ENCODE data around the gene FBXL15.

Gene FBXL15

DNA sequence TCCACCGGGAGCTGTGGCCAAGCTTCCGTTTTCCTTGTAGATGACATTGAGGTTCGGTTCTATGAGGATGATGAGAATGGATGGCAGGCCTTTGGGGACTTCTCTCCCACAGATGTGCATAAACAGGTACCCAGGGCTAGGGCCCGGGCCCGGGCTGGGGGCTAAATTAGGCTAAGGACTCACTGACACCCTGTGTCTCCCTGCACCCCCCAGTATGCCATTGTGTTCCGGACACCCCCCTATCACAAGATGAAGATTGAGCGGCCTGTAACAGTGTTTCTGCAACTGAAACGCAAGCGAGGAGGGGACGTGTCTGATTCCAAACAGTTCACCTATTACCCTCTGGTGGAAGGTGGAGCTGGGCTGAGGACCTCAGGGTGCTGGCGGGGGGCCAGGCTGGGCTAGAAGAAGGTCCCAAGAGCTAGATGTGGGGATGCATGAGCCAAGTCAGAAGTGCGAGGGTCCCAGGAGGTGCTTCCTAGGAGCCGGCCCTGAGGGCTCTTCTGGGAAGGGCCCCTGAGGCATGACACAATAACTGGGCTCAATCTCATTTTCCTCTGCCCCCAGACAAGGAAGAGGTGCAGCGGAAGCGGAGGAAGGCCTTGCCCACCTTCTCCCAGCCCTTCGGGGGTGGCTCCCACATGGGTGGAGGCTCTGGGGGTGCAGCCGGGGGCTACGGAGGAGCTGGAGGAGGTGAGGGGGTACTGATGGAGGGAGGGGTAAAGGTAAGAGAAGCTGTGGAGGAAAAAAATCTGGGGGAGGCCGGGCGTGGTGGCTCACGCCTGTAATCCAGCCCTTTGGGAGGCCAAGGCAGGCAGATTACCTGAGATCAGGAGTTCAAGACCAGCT is 22.2 kb upstream of the FBXL15 start:
- no peak for DNase-seq

DNA sequence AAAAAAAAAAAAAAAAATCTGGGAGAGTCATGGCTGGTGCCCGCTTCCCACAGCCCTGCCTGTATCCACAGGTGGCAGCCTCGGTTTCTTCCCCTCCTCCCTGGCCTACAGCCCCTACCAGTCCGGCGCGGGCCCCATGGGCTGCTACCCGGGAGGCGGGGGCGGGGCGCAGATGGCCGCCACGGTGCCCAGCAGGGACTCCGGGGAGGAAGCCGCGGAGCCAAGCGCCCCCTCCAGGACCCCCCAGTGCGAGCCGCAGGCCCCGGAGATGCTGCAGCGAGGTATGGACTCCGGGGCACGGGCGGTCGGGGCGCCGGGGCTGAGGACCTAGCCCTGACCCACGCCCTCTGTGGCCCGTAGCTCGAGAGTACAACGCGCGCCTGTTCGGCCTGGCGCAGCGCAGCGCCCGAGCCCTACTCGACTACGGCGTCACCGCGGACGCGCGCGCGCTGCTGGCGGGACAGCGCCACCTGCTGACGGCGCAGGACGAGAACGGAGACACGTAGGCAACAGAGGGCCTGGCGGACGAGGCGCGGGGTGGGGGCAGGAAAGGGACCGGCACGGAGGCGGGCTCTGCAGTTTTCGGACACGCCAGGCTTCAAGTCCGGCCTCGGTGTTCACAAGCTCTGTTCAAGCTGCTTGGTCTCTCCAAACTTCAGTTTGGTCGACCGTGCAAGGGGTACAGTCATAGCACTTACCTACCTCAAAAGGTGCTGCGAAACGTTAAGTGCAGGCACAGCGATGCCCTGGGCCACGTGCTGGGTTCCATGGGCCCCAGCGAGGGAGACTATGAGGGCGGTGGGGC is 21.2 kb upstream of the FBXL15 start:
- DNase-seq: peak; percentile 93

DNA sequence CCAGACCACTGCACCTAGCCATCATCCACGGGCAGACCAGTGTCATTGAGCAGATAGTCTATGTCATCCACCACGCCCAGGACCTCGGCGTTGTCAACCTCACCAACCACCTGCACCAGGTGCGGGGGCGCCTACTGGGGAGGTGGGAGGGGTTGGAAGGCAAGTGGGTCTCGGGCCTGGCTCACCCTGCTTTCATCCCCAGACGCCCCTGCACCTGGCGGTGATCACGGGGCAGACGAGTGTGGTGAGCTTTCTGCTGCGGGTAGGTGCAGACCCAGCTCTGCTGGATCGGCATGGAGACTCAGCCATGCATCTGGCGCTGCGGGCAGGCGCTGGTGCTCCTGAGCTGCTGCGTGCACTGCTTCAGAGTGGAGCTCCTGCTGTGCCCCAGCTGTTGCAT is 20.6 kb upstream of the FBXL15 start:
- DNase-seq: no peak

DNA sequence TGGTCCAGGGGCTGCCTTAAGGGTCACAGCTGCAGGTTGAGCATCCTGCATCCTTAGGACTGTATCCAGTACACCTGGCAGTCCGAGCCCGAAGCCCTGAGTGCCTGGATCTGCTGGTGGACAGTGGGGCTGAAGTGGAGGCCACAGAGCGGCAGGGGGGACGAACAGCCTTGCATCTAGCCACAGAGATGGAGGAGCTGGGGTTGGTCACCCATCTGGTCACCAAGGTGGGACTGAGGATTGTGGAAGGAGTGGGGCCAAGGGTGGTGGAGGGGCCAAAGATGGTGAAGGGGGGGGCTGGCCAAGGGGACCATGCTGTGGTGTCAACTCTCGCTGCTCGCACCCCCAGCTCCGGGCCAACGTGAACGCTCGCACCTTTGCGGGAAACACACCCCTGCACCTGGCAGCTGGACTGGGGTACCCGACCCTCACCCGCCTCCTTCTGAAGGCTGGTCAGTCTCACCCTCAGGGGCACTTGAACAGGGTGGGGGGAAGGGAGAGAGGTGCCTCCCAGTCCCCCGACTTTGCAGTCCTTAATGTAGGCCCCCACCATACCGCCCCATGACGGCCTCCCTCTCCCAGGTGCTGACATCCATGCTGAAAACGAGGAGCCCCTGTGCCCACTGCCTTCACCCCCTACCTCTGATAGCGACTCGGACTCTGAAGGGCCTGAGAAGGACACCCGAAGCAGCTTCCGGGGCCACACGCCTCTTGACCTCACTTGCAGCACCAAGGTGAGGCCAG is 19.9 kb upstream of the FBXL15 start:
- DNase-seq: no peak

DNA sequence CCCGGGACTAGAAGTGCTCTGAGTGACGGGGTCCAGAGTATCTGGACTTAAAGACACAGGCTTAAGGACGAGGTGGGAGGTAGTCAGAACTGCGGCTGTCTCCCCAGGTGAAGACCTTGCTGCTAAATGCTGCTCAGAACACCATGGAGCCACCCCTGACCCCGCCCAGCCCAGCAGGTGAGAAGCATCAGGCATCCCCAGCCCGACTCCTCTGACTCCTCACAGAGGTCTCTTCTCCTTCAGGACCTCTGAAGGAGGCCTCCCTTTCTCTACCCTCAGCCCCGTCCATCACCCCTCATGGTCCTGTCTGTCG is 19.3 kb upstream of the FBXL15 start:
- DNase-seq: no peak

DNA sequence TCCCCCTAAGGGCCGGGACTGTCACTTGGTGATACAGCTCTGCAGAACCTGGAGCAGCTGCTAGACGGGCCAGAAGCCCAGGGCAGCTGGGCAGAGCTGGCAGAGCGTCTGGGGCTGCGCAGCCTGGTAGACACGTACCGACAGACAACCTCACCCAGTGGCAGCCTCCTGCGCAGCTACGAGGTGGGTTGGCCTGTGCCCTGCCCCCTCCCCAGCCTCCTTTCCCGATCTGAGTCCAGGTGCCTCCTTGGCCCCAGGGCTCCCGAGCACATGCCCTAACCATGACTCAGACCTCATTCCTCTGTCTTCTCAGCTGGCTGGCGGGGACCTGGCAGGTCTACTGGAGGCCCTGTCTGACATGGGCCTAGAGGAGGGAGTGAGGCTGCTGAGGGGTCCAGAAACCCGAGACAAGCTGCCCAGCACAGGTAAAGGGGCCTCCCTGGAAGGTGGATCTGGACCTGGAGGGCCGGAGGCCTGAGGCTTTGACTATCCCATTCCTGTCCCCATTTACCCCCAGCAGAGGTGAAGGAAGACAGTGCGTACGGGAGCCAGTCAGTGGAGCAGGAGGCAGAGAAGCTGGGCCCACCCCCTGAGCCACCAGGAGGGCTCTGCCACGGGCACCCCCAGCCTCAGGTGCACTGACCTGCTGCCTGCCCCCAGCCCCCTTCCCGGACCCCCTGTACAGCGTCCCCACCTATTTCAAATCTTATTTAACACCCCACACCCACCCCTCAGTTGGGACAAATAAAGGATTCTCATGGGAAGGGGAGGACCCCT is 18.7 kb upstream of the FBXL15 start:
- DNase-seq: no peak

DNA sequence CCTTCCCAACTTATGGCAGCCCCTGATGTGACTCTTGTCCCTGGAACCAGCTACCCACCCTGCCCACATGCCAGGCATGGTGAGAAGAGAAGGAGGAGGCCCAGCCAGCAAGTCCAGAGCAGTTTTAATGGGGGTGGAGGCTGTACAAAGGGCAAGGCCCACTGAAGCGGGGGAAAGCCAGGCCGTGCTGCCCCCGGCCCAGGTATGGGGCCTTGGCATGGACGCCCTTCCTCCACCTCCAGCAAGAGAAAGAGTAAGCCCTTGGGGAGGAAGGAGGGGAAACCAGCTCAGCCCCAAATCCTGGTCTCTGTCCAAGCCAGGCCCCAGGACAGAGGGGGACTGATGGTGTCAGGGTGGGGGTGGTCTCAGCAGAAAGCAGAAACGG is 18.1 kb upstream of the FBXL15 start:
- no peak for DNase-seq

DNA sequence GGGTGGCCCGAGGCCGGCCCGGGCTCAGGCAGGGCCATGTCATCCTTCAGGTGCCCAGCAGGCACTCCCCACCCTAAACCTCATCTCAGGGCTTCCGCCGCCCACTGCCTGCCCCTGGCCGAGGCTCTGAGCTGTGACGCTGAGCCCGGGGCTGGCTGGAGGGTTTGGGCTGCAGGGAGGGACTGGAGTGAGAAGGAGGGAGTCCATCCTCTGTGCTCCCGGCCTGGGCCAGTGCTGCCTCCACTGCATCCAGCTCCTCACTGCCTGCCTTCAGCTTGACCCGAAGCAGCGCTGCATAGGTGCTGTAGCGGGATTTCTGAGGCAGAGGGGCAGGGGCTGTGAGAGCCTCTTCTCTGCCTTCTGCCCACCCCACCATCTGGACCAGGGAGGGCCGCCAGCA is 17.5 kb upstream of the FBXL15 start:
- no peak for DNase-seq

DNA sequence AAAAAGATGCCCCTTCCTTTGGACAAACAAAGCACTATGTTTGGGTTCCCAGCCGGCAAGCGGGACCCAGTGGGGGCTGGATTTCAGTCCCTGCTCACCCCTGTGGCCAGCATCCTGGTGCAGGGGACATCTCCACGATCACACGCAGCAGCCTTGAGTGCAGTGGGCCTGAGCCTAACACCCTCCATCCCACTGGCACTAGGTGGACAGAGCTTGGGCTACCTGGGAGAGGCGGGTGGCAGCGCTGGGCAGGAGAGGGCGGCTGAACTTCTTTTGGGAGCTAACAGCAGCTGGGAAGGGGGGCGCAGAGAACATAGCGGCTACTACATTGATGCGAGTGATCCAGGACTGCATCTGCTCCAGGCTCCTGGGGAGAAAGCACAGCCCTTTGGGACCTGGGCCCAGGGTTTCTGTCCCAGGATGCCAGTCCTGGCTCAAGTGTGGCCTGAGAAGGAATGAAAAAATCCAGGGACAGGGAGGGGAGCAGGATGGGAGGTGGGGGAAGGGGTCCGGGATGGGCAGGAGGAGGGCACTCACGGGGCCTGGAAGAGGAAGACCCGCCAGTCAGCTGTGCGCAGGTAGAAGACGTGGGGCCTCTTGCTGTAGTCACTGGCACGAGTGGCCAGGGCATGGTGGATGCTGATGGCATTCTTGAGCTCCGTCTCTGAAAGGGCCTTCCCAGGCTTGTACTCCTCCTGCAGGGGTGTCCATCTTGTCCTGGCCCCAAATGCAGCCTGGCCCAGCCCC is 16.1 kb upstream of the FBXL15 start:
- no peak for DNase-seq

DNA sequence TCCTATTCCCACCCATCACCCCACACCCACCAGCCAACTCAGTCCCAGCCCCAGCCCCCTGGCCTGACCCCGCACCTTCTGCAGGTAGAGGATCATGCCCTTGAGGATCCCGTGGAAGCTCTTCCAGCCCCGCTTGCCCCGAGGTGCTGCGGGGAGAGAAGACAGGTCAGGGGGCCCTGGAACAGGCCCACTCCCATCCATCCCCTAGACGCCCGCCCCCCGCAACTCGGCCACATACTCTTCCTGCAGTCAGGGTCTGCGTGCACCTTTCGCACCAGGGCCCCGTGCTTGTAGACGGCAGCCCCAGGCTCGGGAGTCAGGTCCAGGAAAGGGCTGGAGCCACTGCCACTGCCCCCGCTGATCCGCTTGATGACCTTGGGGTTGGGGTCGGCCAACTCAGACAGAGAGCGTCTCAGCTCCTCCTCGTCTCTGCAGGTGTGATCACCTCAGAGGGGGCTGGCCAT is 15.5 kb upstream of the FBXL15 start:
- DNase-seq: no peak

DNA sequence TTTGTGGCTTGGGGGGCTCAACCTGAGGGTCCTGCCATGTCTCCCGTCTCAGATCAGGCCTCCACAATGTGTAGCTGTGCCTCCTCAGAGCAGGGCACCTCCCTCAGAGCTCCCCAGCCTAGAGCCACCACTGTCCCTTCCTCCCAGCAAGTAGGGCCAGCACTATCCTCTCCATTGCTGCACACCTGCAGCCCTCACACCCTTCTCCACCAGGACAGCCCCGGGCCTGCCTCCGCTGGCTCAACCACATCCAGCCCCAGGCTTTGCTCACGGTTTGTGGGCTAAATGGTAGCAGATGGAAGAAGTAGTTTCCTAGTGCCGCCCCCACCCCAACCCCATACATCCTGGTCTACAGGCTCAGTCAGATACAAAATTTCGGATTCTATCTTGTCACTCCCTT is 15.0 kb upstream of the FBXL15 start:
- DNase-seq: no peak

DNA sequence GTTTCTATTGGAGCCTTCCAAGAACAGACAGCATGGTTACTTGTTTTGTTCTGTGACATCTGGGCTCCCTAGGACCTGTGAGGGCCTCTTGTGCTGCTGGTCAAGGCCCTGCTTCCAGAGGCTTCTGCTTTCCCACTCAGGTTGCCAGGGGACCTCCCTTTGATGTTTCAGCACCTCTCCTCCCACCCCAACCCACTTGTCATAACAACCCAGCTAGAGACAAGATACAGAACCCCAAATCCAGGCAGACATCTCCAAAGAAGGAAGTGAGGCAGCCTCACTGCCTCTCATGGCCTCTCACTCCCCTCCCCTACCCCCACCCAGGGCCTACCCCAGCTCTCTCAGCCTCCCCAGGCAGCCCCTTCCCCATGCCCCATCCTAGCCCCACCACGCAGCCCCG is 13.8 kb upstream of the FBXL15 start:
- DNase-seq: no peak

DNA sequence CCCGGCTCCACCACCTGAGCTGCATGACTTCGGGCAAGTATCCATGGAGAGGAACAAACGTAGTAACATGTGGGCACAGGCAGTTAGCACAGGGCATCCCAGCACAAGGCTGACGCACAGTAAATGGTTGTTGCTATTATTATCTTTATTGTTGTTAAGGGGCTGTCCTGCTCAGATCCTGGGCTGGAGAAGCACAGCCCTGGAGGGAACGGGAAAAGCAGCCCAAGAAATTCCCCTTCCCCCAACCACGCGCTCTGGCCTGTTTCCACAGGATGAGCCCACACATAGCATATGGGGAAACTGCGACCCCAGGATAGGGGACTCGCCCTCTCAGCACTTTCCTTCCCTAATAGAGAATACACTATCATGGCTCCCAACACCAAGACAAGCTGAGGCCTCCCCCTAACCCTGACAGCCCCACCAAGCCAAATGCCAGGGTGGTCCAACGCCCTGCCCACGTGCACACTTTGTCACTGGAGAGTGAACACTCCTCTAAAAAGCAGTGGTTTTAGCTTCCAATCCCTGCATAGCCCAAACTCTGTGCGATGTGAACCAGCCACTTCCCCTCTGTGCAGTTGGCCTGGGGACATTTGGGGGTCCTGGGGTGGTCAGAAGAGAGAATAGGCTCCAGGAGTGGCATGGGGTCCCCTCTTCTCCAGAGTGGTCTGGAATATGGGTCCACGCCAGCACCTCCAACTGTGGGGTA is 13.1 kb upstream of the FBXL15 start:
- no peak for DNase-seq

DNA sequence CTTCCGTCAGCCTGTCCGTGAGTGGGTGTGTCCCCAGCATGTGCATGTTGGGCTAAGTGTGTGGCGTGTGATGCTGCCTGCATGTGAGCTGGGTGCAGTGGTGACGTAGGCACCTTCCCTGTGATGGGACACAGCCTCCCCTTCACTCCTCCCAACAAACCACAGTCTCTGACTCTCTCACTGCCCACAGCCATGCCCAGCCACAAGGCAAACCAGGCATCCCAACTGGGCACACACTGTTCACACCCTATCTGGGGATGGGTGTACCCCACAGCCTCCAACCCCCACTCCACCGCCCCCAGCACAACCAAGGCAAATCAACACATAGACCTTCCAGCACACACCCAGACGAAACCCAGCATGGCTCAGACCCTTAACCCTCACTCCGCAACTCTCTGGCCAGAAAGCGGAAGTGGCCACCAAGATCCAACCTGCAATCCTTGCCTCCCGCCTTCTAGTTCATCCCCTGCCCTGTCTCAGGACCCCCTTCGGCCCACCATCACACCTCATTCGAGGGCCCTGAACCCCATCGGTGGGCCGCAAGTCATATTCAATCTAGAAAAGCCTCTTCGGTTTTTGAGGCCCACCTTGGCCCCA is 12.4 kb upstream of the FBXL15 start:
- DNase-seq: no peak

DNA sequence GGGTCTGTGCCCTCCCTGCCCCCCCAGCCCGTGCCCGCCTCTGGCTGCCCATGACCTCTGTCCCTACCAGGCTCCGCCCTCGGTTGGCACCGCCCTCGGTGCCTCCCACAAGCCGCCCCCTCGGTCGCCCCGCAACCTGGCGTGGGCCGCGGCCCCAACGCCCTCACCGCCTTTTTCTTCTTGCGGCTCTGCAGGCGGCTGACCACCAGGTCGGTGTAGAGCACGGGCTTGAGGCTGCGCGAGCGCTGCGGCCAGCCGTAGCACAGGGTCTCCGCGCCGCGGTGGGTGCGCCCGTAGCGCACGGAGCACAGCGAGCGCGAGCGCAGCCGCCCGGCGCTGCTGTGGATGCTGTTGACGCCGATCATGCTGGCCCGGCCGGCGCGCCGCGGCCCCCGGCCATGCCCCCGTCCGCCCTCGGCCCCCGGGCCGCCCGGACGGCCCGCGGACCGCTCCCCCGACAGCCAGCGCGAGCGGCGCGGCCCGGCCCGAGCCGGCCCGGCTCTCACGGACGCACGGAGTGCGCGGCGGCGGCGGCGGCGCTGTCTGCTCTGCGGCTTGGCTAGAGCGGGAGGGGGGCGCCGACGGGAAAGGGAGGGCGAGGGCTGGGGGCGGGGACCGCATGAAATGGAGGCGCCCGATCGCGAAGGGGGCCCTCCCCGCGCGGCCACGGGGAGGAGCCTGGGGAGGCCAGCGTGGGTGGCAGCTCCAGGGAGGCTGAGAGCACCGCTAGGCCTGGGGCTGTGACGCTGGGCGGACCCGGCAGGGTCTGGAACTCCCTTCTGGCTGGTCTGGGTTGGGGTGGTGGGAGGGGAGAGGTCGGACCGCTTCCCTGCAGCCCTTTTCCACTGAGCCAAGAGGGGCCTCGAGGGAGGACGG is 11.7 kb upstream of the FBXL15 start:
- DNase-seq: peak; percentile 55

DNA sequence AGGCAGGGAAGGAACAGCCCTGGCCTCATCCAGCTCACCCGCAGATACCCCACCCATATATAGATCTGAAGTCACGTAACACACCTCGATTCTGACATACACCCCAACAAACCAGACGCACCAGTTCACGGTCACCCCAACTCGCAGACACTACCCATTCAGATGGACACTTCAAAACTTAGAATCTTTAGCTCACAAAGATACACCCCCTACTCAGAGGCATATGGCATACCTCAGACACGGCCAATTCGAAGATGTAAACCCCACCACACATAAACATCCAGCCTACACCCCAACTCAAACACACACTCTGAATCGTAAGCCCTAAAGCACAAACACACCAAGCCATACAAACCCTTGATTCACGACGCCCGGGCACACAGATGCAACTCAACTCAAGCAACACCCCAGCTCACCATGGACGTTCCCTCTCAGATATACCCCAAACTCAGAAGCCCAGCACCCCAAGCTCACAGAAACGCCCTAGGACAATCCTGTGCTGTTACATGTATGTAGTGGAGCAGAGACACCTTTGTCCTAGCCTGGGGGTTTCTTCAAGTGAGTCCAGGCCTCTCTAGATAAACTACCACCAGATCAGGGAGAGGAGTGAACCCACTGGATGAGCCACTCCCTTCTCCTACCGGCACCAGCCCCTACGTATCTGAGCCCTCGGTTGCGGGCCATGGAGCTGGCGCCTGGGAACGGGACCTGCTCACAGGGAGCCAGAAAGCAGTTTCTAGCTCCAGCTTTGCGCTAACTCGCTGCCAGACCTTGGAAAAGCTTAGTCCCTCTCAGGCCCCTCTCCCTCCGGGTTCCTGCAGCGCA is 10.8 kb upstream of the FBXL15 start:
- DNase-seq: no peak

DNA sequence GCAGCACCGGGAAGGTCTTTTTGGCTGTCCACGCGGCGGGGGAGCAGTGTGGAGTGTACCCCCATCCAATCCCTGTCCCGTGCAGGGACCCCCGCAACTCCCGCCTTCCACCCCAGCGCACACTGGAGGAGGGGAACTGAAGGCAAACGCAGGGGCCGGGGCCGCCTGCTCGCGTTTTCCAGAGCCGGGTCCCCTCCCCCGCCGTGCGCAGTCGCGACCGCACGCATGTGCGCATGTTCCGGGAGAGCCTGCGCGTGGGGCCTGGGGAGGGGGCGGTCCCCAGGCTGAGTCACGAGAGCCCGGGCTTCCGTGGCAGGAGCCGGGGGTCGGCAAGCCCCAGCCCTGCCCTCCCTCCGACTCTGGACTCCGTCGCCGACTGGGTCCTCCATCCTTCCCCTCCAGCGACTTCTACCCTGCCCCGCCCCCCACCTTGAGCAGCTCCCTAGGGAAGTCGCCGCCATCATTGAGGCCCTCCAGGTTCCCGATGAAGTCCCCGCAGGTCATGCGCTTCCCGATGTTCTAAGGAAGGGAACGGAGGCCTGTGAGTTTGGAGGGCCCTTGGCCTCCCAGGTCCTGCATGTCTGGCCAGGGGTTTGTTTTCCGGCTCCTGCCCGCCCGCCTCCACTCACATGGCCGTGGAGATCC is 10.1 kb upstream of the FBXL15 start:
- peak; percentile 53 for DNase-seq
